Tibial nerve (tissue), 4 donors: Measurements from ENCODE around the gene APCDD1.

Experiments
- EP300 ChIP-seq, 2 donors: sonication (generic); formaldehyde crosslinking; IDR thresholded peaks; one replicate each; pipeline ENCODE4 v1.6.1; 2017; ENCODE audit warnings: antibody characterized with exemption in 2 of 2, mild to moderate bottlenecking in 1 of 2
- POLR2A ChIP-seq, 2 donors: fragments of 450-650 bp; IDR thresholded peaks; one replicate each; pipeline ENCODE4 v1.6.1; 2017; ENCODE audit warnings: antibody characterized with exemption in 2 of 2, mild to moderate bottlenecking in 2 of 2, moderate library complexity in 2 of 2
- TF ChIP-seq, protein P1 (sequence below), 5 experiments: fragments of 200-600 bp in 3 of 5; fragments of 450-650 bp in 2 of 5; sonication (generic) in 3 of 5; IDR thresholded peaks; one replicate each; pipeline ENCODE4 v1.5.1; 2016 to 2019; ENCODE audit warnings: antibody characterized with exemption in 5 of 5, mild to moderate bottlenecking in 3 of 5, moderate library complexity in 2 of 5

DNA sequence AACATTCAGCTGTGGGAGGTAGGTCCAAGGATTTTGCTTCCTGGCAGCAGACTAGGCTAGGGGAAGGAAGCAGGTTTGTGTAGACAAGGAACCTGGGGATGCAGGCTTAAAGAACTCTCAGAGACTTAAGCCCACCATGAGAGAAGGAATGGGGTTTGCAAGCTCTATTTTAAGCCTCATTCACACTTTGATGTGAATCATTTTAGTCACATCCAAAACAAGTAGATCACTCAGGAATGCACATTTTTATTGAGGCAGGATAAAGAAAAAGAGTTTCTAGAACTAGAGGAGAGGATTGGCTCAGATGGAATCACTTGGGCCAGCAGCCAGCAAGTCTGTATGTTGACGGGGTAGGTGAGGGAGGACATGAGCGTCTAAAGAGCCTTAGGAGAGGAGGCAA is 68.1 kb downstream of the APCDD1 start:
- TF ChIP-seq, protein P1, sequence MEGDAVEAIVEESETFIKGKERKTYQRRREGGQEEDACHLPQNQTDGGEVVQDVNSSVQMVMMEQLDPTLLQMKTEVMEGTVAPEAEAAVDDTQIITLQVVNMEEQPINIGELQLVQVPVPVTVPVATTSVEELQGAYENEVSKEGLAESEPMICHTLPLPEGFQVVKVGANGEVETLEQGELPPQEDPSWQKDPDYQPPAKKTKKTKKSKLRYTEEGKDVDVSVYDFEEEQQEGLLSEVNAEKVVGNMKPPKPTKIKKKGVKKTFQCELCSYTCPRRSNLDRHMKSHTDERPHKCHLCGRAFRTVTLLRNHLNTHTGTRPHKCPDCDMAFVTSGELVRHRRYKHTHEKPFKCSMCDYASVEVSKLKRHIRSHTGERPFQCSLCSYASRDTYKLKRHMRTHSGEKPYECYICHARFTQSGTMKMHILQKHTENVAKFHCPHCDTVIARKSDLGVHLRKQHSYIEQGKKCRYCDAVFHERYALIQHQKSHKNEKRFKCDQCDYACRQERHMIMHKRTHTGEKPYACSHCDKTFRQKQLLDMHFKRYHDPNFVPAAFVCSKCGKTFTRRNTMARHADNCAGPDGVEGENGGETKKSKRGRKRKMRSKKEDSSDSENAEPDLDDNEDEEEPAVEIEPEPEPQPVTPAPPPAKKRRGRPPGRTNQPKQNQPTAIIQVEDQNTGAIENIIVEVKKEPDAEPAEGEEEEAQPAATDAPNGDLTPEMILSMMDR (IDR thresholded peaks at IDR 0.05) = no peak
- TF ChIP-seq POLR2A (IDR thresholded peaks at IDR 0.05) (no peak), EP300 (IDR thresholded peaks at IDR 0.05) (no peak)
